Naive thymus-derived CD4-positive, alpha-beta T cell (primary cell): ENCODE measurements around the gene PDE4DIP. TPM values are rescaled to one million over a fixed set of nuclear protein-coding genes. Genes with fewer than 3 reads are reported as not detected.
A peak's percentile ranks its signal among the peaks of the same experiment; 100 is the strongest.
"Not testable (repeated sequence)": the region's sequence is repeated elsewhere in the genome, so short reads cannot be mapped to it uniquely, and the experiment has no call there.

Experiments used
- ATAC-seq: fragments of 150-1000 bp; cut with Tn5 transposase; 2 replicates; pipeline ENCODE4 v1.10.0; 2021; ENCODE audit warnings: mild to moderate bottlenecking, moderate library complexity
- CTCF ChIA-PET: fragments of 350-600 bp; sonication (Branson Sonifier 250); formaldehyde crosslinking; loops from one replicate; lab custom pipeline; 2021; ENCODE audit warnings: antibody characterized with exemption; lab: Charles Lee
- POLR2A ChIA-PET: fragments of 350-600 bp; sonication (Branson Sonifier 250); formaldehyde crosslinking; loops from one replicate; lab custom pipeline; 2021; ENCODE audit warnings: antibody characterized with exemption, inconsistent platforms; lab: Charles Lee
- DNase-seq, 9 donors: peaks; one replicate each; pipeline versions ENCODE4 v3.0.0 to v3.0.0-alpha.2; 2020 to 2022; ENCODE audit warnings: mixed read lengths in 1 of 9
- H3K27ac ChIP-seq: one replicate; pipeline ENCODE4 v1.7.0; 2013; ENCODE audit warnings: mild to moderate bottlenecking, low read depth, low read length, moderate library complexity
- H3K27me3 ChIP-seq, 2 donors: one replicate each; pipeline ENCODE4 v1.7.0; 2013; ENCODE audit warnings: low read length in 2 of 2, mild to moderate bottlenecking in 2 of 2, moderate library complexity in 2 of 2; ENCODE audit not compliant: control insufficient read depth in 2 of 2, insufficient read depth in 2 of 2
- H3K36me3 ChIP-seq, 3 experiments: 1 replicate in 2 of 3; 2 replicates in 1 of 3; pipeline ENCODE4 v1.7.0; 2013; ENCODE audit warnings: low read length in 3 of 3, mild to moderate bottlenecking in 3 of 3, moderate library complexity in 1 of 3; ENCODE audit not compliant: insufficient read depth in 3 of 3, control insufficient read depth in 2 of 3
- H3K4me1 ChIP-seq, 2 donors: one replicate each; pipeline ENCODE4 v1.7.0; 2013; ENCODE audit warnings: low read length in 2 of 2, mild to moderate bottlenecking in 2 of 2, moderate library complexity in 1 of 2; ENCODE audit not compliant: control insufficient read depth in 2 of 2, insufficient read depth in 2 of 2
- H3K4me3 ChIP-seq: 2 replicates; pipeline ENCODE4 v1.7.0; 2013; ENCODE audit warnings: mild to moderate bottlenecking, low read length
- H3K9me3 ChIP-seq, 3 experiments: 1 replicate in 2 of 3; 2 replicates in 1 of 3; pipeline ENCODE4 v1.7.0; 2013; ENCODE audit warnings: low read length in 3 of 3; ENCODE audit not compliant: control insufficient read depth in 2 of 3
- H3K27ac Mint-ChIP-seq, 9 donors: one replicate each; pipeline ENCODE4 v1.8.0; 2020 to 2022; ENCODE audit warnings: mixed read lengths in 9 of 9, mild to moderate bottlenecking in 8 of 9, moderate library complexity in 5 of 9, inconsistent platforms in 2 of 9
- H3K27me3 Mint-ChIP-seq, 5 donors: one replicate each; pipeline ENCODE4 v1.8.0; 2021 to 2022; ENCODE audit warnings: mixed read lengths in 5 of 5, mild to moderate bottlenecking in 1 of 5
- H3K36me3 Mint-ChIP-seq, 5 donors: one replicate each; pipeline ENCODE4 v1.8.0; 2020 to 2022; ENCODE audit warnings: mixed read lengths in 5 of 5, mild to moderate bottlenecking in 3 of 5, inconsistent platforms in 1 of 5
- H3K4me1 Mint-ChIP-seq, 7 donors: one replicate each; pipeline ENCODE4 v1.8.0; 2020 to 2022; ENCODE audit warnings: mixed read lengths in 7 of 7, mild to moderate bottlenecking in 3 of 7, inconsistent platforms in 1 of 7
- H3K4me3 Mint-ChIP-seq, 10 donors: one replicate each; pipeline ENCODE4 v1.8.0; 2020 to 2022; ENCODE audit warnings: mild to moderate bottlenecking in 10 of 10, mixed read lengths in 10 of 10, moderate library complexity in 6 of 10, inconsistent platforms in 2 of 10
- H3K9me3 Mint-ChIP-seq, 11 donors: one replicate each; pipeline ENCODE4 v1.8.0; 2020 to 2022; ENCODE audit warnings: mixed read lengths in 11 of 11, mild to moderate bottlenecking in 4 of 11, inconsistent platforms in 1 of 11, moderate library complexity in 1 of 11
- intact Hi-C, 2 donors: fragments of 100-400 bp; cut with micrococcal nuclease; formaldehyde crosslinking; loops; one replicate each; pipeline ENCODE4 v1.15.1; 2023
- polyA plus RNA-seq, 2 donors: library from polyadenylated mRNA; unstranded; fragments of 300-500 nt; fragmentation: Illumina TruSeq; gene quantifications; one replicate each; pipeline ENCODE4 v1.2.3, GENCODE V29; 2021
- total RNA-seq, 6 experiments: library from RNA in 5 of 6; stranded (reverse) in 5 of 6; gene quantifications; 1 replicate in 5 of 6; 2 replicates in 1 of 6; pipeline ENCODE4 v1.2.3 and lab custom pipeline; 2021 to 2026

The PDE4DIP gene
- total and polyA plus RNA-seq, 7 experiments from 2014 or later: 14.5 to 73.9 (median 40.3) TPM

DNA sequence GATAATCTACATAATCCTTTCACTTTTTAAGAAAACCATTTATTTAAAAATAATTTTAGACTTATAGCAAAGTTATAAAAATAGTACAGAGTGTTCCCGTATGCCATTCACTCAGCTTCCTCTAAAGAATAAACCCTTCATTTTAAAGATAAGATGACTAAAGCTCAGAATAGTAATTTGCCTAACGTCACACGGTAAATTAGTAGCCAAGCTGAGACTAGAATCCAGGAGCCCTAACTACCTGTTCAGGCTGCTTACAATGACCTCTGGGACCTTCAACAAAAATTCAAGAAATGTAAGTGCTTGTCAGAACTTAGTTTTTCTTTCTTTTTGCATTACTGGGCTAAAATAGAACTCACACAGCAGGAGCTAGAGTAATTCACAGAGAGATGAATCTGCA is 56.5 kb downstream of the PDE4DIP start:
- POLR2A ChIA-PET, H3K27me3 Mint-ChIP-seq, H3K36me3 Mint-ChIP-seq, H3K9me3 ChIP-seq, H3K4me3 Mint-ChIP-seq, H3K9me3 Mint-ChIP-seq, H3K27ac ChIP-seq, H3K4me1 Mint-ChIP-seq, intact Hi-C loops, H3K27me3 ChIP-seq, H3K27ac Mint-ChIP-seq, H3K4me3 ChIP-seq, H3K4me1 ChIP-seq, H3K36me3 ChIP-seq, DNase-seq, CTCF ChIA-PET: not testable (repeated sequence)
- peak; percentile 6 for ATAC-seq

DNA sequence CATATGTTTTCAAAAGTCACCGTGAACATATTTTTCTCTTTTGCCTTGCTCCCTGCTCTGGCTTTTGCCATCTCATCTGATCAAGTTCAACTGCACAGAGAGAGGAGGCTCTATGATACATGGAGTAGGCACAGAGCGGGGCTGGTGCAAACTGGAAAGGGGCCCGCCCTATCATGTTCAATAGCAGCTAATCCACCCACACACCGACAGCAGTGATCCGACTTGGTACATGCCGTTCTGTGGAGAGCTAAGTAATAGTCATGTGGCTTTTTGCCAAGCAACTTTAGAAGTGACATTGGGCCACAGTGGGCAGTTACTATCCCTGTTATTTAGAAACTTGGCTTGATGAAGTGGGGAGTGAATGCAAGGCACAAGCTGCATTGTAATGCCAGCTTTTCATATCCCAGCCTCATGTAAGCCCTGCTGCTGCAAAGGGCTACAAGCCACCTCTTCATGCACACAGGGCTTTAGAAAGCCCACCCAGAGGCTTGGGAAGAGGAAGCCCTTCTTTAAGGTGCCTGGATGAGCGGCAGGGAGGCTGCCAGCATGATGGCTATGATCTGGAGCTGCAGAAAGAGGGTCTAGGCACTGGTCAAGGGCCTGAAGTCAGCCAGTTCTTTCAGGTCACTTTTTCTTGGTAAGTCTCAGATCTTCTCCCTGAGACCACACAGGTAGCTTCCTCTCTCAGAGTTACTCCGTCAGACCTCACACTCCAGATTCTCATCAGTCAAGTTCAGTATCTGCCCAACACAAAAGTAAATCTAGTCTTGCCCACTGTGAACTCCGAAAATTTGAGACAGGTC is 57.1 kb downstream of the PDE4DIP start:
- H3K27me3 Mint-ChIP-seq, DNase-seq, H3K36me3 ChIP-seq, intact Hi-C loops, H3K9me3 Mint-ChIP-seq, H3K27ac ChIP-seq, H3K36me3 Mint-ChIP-seq, H3K27me3 ChIP-seq, H3K4me1 Mint-ChIP-seq, H3K4me1 ChIP-seq, POLR2A ChIA-PET, H3K4me3 ChIP-seq, CTCF ChIA-PET, H3K9me3 ChIP-seq: not testable (repeated sequence)
- Mint-ChIP-seq H3K4me3 (peak overlapping the region in 2 of 10 donors; percentile 37 to 39), H3K27ac (peak overlapping the region in 1 of 9 donors; percentile 69)
- ATAC-seq: peak; percentile 66

DNA sequence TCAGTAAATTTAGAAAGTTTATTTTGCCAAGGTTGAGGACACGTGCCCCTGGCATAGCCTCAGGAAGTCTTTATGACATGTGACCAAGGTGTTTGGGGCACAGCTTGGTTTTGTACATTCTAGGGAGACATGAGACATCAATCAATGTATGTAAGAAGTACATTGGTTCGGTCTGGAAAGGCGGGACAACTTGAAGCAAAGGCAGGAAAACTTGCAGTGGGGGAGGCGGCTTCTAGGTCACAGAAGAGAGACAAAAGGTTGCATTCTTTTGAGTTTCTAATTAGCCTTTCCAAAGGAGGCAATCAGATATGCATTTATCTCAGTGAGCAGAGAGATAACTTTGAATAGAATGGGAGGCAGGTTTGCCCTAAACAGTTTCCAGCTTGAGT is 57.7 kb downstream of the PDE4DIP start:
- POLR2A ChIA-PET: not testable (repeated sequence)

DNA sequence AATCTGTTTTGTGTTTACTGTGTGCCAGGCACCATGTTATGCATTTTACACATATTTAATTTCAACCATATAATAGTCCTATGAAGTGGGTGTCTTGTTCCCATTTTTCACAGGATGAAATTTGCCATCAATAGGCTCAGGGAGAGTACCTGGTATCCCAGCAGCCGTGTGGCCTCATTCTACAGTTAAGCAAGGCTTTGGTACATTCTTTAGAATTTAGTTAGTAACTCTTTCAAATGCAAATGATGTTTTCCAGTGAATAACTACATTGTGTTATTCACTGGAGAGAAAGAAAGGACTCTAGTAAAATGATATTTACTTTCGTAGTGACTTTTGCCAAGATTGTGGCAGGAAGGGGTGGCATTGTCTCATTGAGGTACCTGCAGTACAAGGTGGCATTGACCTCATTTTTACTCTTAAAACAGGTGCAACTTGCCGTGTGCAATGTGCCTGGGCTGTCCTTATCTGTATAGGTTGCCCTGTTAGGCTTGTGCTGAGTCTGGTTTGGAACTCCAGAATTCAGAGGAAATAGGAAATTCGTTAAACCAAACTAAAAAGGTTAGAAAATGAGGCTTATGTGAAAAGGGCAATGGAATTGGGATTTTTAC is 65.1 kb downstream of the PDE4DIP start:
- H3K9me3 Mint-ChIP-seq, H3K36me3 ChIP-seq, H3K27me3 Mint-ChIP-seq, intact Hi-C loops, H3K27ac ChIP-seq, DNase-seq, H3K4me1 Mint-ChIP-seq, H3K27me3 ChIP-seq, POLR2A ChIA-PET, H3K4me3 Mint-ChIP-seq, H3K4me1 ChIP-seq, H3K9me3 ChIP-seq, H3K27ac Mint-ChIP-seq, ATAC-seq, H3K4me3 ChIP-seq, CTCF ChIA-PET, H3K36me3 Mint-ChIP-seq: not testable (repeated sequence)

More for the DNA sequence above, 57.7 kb downstream of the PDE4DIP start:
- H3K4me3 ChIP-seq, H3K9me3 Mint-ChIP-seq, H3K27ac ChIP-seq, H3K27me3 Mint-ChIP-seq, H3K27me3 ChIP-seq, ATAC-seq, H3K4me1 ChIP-seq, H3K36me3 ChIP-seq, H3K4me1 Mint-ChIP-seq, DNase-seq, H3K36me3 Mint-ChIP-seq, H3K9me3 ChIP-seq, CTCF ChIA-PET, intact Hi-C loops: not testable (repeated sequence)
- H3K4me3 Mint-ChIP-seq: peak overlapping the region in 2 of 10 donors; percentile 37 to 39
- H3K27ac Mint-ChIP-seq: peak overlapping the region in 1 of 9 donors; percentile 69

DNA sequence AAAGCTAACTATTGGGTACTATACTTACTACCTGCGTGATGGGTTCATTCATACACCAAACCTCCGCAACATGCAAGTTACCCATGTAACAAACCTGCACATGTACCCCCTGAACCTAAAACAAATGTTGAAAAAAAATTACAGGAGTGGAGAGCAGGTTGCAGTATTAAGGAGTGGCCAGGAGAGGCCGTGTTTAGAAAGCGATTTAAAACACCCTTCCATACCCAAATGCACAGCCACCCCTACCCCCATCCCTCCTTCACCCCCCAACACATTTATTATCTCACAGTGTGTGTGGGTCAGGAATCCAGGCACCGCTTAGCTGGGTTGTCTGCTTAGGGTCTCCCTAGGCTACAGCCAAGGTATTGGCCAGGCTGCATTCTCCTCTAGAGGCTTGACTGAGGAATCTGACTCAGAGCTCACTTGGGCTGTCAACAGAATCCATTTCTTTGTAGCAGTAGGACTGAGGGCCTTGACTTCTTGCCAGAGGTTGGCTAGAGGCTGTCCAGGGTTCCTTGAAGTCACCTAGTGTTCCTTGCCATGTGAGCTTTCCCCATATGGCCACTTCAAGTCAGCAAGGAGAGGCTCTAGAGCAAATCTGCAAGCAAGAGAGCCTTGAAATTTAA is 67.2 kb downstream of the PDE4DIP start:
- H3K27ac Mint-ChIP-seq, H3K9me3 ChIP-seq, H3K4me3 ChIP-seq, H3K27ac ChIP-seq, intact Hi-C loops, H3K27me3 ChIP-seq, H3K36me3 Mint-ChIP-seq, POLR2A ChIA-PET, H3K4me1 Mint-ChIP-seq, H3K4me1 ChIP-seq, DNase-seq, CTCF ChIA-PET, H3K27me3 Mint-ChIP-seq, H3K4me3 Mint-ChIP-seq, H3K9me3 Mint-ChIP-seq, H3K36me3 ChIP-seq: not testable (repeated sequence)
- peak; percentile 27 for ATAC-seq

DNA sequence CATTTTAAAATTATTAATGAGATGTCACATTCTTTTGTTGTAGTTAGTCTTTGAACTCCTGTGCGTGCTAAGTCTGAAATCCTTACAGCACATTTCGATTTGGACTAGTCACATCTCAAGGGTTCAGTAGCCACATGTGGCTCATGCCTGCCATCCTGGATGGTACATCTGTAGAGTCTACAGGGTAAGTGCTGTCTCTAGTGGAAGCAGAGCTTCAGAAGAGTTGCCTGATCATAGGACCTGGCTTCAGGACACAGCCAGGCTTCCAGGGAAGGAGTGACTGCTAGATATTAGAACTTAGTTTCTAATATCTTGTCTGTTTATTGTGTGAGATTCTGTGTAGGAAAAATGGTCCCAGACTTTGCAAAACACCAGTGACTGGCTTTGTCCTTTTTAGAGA is 72.0 kb downstream of the PDE4DIP start:
- H3K4me3 Mint-ChIP-seq, DNase-seq, H3K27me3 Mint-ChIP-seq, H3K27ac ChIP-seq, H3K9me3 ChIP-seq, H3K4me3 ChIP-seq, POLR2A ChIA-PET, H3K4me1 ChIP-seq, H3K27me3 ChIP-seq, H3K36me3 ChIP-seq, ATAC-seq, CTCF ChIA-PET, intact Hi-C loops, H3K27ac Mint-ChIP-seq, H3K9me3 Mint-ChIP-seq, H3K4me1 Mint-ChIP-seq, H3K36me3 Mint-ChIP-seq: not testable (repeated sequence)
